Adrenal gland (tissue), 5 donors: ENCODE data around the gene COPE.

ENCODE experiments used
- POLR2A ChIP-seq, 2 donors: fragments of 450-650 bp; IDR thresholded peaks; one replicate each; pipeline ENCODE4 v1.6.1; 2017; ENCODE audit warnings: antibody characterized with exemption in 2 of 2, mild to moderate bottlenecking in 2 of 2, moderate library complexity in 1 of 2
- TF ChIP-seq, protein P1 (sequence below), 6 experiments: fragments of 450-650 bp in 4 of 6; fragments of 200-600 bp in 2 of 6; sonication (generic) in 1 of 6; IDR thresholded peaks; 1 replicate in 5 of 6; 2 replicates in 1 of 6; pipeline versions ENCODE4 v1.5.1 to v1.8.0; 2016 to 2021; ENCODE audit warnings: antibody characterized with exemption in 6 of 6, mild to moderate bottlenecking in 2 of 6, moderate library complexity in 1 of 6
- donor health status: DM: no; HTN: no; CAD: no.

DNA sequence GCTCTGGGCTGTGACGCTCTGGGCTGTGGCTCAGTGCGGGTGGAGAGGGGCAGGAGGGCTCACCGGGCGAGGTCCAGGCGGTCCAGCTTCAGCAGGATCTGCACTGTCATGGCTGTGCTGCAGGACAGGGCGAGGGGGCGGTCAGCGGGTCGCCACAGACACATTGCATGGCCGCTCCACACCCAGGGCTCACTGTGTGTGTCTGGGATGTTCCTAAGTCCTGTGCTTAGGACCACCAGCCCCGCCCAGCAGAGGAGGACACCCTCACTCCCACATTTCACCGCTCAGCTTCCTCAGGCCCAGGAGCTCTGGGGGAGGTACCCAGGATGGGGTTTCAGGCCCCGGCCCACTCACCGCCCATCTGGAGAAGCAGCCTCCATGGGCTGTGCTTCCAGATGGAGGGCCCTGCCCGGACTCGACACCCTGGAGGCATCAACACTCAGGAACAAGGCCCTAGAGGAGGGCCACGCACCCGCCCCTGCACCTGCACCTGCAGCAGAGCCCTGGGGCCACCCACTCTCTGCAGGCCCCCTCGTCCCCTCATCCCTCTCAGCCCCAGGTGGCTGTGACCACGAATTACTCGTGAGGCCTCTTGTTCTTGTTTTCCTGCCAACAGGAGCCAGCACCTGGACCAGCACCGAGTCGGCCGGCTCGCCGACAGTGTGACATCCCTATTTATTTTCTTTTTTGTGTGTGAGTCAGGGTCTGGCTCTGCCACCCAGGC, 13.5 kb downstream of the COPE start:
- TF ChIP-seq, protein P1, sequence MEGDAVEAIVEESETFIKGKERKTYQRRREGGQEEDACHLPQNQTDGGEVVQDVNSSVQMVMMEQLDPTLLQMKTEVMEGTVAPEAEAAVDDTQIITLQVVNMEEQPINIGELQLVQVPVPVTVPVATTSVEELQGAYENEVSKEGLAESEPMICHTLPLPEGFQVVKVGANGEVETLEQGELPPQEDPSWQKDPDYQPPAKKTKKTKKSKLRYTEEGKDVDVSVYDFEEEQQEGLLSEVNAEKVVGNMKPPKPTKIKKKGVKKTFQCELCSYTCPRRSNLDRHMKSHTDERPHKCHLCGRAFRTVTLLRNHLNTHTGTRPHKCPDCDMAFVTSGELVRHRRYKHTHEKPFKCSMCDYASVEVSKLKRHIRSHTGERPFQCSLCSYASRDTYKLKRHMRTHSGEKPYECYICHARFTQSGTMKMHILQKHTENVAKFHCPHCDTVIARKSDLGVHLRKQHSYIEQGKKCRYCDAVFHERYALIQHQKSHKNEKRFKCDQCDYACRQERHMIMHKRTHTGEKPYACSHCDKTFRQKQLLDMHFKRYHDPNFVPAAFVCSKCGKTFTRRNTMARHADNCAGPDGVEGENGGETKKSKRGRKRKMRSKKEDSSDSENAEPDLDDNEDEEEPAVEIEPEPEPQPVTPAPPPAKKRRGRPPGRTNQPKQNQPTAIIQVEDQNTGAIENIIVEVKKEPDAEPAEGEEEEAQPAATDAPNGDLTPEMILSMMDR (IDR thresholded peaks at IDR 0.05): no peak
- TF ChIP-seq POLR2A (IDR thresholded peaks at IDR 0.05): no peak
